8988T (cell line): ENCODE data around the gene NPY2R.

Experiments used
- DNase-seq: peaks from one replicate; pipeline ENCODE4 v3.0.0; 2011

NPY2R gene

DNA sequence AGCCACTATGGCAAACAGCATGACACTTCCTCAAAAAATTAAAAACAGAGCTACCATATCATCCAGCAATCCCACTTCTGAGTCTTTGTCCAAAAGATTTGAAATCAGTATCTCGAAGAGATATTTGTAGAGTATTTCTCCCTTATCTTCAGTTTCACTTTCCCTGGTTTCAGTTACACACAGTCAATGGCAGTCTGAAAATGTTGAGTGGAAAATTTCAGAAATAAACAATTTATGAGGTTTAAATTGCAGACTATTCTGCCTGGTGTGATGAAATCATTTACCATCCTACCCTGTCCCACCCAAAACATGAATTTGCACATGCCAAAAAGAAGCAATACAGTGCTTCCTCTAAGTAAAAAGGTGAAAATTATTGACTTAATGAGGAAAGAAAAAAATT is 43.9 kb downstream of the NPY2R start:
- DNase-seq, result no peak

DNA sequence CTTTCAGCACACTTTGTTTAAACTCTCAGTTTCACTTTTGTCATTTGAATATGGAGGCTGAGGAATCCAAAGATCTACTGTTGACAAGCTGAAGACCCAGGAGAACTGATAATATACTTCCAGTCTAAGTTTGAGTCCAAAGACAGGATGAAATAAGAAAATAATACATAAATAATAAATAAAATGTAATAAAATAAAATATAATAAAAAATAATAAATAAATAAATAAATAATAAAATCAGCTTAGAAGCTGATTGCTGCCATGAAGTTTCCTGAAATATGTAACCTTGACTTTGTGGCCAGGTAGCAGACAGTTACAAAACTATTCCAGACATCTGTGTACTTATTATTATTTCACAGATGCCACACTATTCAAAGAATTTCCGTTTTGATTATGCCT is 55.0 kb downstream of the NPY2R start:
- no peak for DNase-seq

- DNase-seq, result no peak
Measured at GRCh38 chr4:155265113-155265512, 56.7 kb downstream of the NPY2R start.
